Endometrial microvascular endothelial cells (primary cell): Measurements from ENCODE around the gene ZNF276. TPM values are rescaled to one million over a fixed set of nuclear protein-coding genes. Genes with fewer than 3 reads are reported as not detected.

Experiments used
- in situ Hi-C: cut with HindIII; loops from 2 replicates; pipeline ENCODE4 v1.10.0; 2017; ENCODE audit warnings: low sequenced_read_pairs, low pct_unique_long_range_greater_than_20kb; ENCODE audit errors: inconsistent ontology term
- total RNA-seq: library from RNA; depleted of rRNA; stranded (reverse); fragments of >200 nt; gene quantifications from one replicate; pipeline ENCODE4 v1.2.3, GENCODE V29; 2015; ENCODE audit errors: inconsistent ontology term

The ZNF276 gene
- total RNA-seq, 1 donor from 2014 or later: 24.6 TPM

DNA sequence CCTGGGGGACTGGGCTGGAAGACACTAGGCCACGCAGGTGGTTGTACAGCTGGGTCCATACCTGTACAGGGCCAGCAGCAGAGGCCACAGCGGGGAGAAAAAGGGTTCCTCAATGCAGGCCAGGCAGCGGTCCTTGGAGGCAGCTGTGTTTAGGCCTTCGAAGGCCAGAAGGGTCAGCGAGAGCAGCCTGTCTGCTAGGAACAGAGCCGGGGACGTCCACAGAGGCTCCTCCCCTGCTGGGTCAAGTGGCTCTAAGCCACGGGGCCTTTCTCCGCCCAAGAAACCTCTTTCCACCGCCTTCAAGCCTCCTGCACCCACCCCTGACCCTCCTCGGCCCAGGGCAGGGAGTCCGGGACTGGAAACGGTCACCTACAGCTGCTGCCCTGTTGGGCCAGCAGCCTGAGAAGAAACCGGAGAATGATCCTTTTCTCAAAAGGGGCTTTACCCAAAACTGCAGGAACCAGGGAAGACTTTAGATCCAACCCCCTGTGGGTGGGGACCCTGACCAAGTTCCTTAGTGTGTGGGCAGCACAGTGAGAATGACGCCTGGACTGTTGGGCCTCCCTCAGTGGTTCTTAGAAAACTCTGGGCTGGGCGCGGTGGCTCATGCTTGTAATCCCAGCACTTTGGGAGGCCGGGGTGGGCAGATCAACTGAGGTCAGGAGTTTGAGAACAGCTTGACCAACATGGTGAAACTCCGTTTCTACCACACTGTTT lies 11.5 kb upstream of the ZNF276 start:
- in situ Hi-C loops: no loop called here

DNA sequence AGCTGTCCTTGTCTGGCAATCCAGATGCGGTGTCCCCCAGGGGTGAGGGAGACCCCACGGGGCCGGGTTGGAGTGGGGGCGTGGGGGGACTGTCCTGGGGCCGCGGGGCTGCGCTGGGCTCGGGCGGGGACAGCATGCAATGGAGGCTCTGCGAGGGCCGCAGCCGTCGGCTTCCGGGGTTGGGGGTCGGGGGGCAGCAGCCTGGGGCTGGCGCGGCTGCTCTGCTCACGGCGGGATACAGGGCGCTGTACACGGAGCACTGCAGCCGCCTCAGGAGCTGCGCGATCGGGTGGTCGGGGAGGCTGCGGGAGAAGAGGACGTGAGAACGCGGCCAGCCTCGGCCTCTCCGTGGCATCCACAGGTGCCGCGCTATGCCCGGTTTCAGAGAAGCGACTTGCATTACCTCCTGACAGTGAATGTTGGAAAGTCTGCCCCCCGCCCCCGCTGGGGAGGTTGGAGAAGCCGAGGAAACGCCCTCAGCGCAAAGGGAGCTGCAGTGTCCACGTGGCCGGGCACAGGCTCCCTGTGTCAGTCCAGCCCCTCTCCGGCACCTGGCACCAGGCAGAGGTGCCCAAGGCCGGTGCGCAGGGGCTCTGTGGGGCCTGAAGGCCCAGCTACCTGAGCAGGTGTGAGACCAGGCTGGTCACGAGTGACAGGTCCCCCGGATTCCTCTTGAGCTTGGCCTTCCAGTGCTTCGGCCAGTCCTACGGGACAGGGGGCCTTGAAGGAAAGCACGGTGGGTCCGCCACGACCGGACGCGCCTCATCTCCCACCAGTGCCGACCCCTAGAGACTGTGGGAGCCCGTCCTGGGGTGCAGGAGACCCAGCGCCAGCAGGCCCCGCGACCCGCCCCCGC lies 10.4 kb upstream of the ZNF276 start:
- in situ Hi-C loops: no loop called here

GRCh38 chr16:89711601-89712273 lies 9.6 kb upstream of the ZNF276 start:
- in situ Hi-C loops: no loop called here

- in situ Hi-C loops: no loop called here
Observed at GRCh38 chr16:89712274-89712781, 9.0 kb upstream of the ZNF276 start.

GRCh38 chr16:89716493-89716892 lies 4.8 kb upstream of the ZNF276 start:
- in situ Hi-C loops: no loop called here

DNA sequence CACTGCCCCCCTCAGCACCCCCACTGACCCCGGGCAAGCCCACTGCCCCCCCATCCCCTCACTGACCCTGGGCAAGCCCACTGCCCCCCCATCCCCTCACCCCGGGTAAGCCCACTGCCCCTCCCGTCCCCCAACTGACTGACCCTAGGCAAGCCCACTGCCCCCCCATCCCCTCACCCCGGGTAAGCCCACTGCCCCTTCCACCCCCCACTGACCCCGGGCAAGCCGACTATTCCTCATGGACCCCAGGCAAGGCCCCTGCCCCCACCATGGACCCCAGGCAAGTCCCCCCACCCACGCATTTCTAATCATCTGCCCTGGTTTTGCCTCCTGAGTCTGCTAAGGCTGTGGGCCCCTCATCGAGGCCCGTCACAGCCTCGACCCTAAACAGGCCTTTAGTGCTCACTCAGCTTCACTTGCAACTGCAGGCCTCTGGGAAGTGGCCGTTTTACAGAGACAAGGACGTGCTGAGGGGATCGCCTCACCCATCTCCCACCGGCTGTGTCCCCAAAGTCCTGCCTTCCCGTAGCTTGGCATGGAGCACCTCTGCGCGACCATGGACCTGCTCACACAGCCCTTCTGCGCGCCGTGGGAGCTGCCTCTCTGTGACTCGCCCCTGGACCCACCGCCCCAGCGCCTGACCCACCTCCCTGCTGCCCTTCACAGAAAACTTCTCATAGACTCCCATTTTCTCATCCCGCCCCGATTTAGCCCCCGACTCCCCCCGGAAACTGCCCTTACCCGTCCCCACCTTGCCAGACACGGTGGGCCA lies 4.2 kb upstream of the ZNF276 start:
- in situ Hi-C loops: no loop called here

- in situ Hi-C loops: no loop called here
Observed at GRCh38 chr16:89717688-89718505, 3.4 kb upstream of the ZNF276 start.

- in situ Hi-C loops: no loop called here
Observed at GRCh38 chr16:89720551-89720812, 855 bp upstream of the ZNF276 start.

- in situ Hi-C loops: no loop called here
Observed at GRCh38 chr16:89721546-89722391, 432 bp downstream of the ZNF276 start.

GRCh38 chr16:89722392-89723278 lies 1.3 kb downstream of the ZNF276 start:
- in situ Hi-C loops: no loop called here

DNA sequence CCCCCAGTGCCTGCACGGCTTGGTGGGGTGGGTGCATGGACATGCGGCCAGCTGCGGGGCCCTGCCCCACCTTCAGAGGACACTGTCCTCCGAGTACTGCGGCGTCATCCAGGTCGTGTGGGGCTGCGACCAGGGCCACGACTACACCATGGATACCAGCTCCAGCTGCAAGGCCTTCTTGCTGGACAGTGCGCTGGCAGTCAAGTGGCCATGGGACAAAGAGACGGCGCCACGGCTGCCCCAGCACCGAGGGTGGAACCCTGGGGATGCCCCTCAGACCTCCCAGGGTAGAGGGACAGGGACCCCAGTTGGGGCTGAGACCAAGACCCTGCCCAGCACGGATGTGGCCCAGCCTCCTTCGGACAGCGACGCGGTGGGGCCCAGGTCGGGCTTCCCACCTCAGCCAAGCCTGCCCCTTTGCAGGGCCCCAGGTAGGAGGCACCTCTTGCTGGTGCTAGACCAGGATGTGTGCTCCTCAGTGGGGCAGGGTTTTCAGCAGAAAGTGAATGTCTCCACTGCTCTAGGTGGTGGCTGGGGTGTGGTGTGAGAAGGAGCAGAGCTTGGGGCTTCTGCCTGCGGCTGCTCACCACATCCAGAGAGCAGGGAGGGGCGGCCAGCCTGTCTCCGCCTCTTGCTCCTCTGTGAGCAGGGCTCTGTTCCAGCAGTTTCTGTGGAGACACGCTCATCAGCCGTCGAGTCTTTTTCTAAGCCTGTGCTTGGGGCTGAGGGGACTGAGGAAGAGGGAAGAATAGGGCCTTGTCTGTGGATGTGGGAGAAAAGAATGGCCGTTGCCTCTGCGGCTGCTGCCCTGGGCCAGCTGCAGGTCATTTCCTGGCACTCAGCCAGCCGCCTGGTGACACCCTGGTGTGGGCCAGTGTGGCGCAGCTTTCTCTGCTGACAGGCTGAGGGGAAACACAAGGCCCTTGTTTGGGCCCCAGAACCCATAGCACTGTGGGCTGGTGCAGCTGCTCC lies 2.2 kb downstream of the ZNF276 start:
- in situ Hi-C loops: no loop called here

DNA sequence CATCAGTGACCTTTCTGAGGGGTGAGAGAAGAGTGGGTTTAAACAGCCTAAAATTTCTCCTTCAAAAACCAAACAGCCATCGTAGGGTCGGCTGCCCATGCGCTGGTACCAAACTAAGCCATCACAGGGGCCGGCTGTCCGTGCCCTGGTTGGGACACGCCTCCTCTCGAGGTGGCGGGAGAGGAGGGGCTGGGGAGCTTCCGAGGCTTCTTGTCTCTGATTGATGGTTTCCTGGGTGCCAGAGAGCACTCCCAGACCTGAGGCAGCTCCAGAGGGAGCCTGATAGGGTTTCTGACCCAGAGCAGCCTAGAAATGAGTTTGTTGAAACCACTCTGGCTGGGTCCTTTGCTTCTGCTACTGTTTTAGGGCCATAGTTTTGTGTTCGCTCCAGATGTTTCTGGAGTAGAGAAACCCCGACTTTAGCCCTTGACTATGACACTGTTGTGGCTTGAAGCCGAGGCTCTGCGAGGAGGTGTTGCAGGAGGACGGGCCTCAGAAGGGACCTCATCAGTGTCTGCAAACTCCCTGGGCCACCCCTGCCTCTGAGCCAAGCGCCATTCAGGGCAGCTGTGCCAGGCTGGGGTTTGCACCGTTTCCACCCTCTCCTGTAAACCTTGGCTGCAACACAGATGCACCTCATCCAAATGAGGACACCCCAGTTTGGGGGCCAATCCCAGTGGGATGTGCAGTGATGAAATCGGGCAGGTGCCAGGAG lies 6.2 kb downstream of the ZNF276 start:
- in situ Hi-C loops: no loop called here

DNA sequence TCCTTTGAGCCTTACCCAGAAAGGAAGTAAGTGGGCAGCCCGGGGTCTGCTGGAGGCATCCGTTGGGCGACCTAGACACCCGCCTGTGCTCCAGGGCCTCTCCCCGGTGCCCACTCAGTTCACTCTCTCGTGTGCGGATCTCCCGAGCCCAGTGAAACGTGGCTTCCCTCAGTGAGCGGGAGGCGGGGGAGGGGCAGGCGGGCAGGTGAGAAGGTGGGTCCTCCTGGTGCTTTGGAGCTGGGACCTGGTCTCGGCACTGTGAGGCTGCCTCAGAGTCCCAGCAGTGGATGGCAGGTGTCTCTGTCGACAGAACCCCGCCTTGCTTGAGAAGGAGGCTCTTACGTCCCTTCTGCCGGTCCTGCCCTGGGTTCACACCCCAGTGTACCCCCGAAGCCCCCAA lies 8.0 kb downstream of the ZNF276 start:
- in situ Hi-C loops: no loop called here

DNA sequence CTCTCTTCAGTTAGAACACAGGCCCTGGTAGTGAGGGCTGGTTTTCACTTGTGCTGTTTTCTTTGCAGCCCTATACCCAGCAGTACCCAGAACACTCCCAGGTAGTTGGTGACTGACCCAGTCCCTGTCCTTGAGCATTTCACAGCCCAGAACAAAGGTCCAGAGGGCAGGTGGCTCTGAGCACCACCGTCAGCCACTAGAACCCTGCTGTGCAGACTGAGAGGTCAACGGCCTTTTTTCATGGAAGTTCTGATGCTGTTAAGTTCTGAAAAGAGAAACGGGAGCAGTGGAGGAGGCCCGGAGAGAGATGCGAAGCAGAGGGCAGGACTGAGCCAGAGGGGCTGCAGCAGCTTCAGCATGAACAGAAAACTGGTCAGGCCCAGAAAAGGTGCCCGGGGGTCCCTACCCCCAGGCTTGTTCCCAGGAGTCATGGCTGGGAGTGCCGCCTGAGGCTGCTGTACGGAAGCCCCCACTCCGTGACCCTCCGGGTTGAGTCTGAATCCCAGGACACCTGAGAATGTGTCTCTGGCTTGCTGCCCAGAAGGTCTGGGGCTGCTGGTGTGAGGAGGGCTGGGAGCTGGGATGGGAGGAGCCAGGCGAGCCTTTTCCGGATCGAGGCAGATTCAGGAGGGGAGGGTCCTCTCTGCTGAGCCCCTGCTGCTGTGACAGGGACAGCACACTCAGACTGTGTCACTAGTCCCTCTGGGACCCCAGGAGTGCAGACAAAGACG lies 8.7 kb downstream of the ZNF276 start:
- in situ Hi-C loops: no loop called here
